ENCODE results near the gene LRPAP1. TPM values are rescaled to one million over a fixed set of nuclear protein-coding genes. Genes with fewer than 3 reads are reported as not detected.

The LRPAP1 gene
- total and polyA plus RNA-seq, 10 of the 15 experiments (the other 5 are each of a cell fraction or from before 2014, with no cell fraction given): 1.0 to 100 (median 51.1) TPM

- no peak for TF ChIP-seq IKZF1 (conservative IDR thresholded peaks at IDR 0.05)
- TF ChIP-seq RFX5 (IDR thresholded peaks at IDR 0.05; ENCODE audit: low read depth, low read length): no peak
- no peak for TF ChIP-seq BCL11A (IDR thresholded peaks at IDR 0.05; ENCODE audit: low read depth, low read length)
- TF ChIP-seq ZBTB11 (CRISPR knock-in tag; IDR thresholded peaks at IDR 0.05): no peak
- no peak for TF ChIP-seq KAT2A (conservative IDR thresholded peaks at IDR 0.05; ENCODE audit: control insufficient read depth, low read depth, low read length)
- no peak for TF ChIP-seq CREB1 (IDR thresholded peaks at IDR 0.05; ENCODE audit: low read depth)
These were observed 40.4 kb downstream of the LRPAP1 start (continued) for GRCh38 chr4:3491681-3492405.

- no peak overlapping the region for H3K4me3 ChIP-seq
- ChIA-PET POLR2A (no interaction called here), RAD21 (ENCODE audit: unreplicated experiment) (no interaction called here), SMC1A (ENCODE audit: uncharacterized antibody, unreplicated experiment) (no interaction called here), CTCF (interaction anchor here (1.0 kb wide), 1 partner anchor 9 kb away, joined by 3 read pairs; no protein-coding TSS in a partner anchor)
- H3K4me1 ChIP-seq (ENCODE audit: control insufficient read depth, insufficient read depth, low read length): no peaks in the 10 kb centered on the region; the same call in 1 of the 2 replicates
- WGBS (ENCODE audit: insufficient coverage, insufficient replicate concordance, low lambda C conversion rate, missing lambda C conversion rate): 6% methylated on average over 19 of the region's 20 CpGs
- intact Hi-C loops (cut with micrococcal nuclease; ENCODE audit: unreplicated experiment): no loop called here
- no peak overlapping the region for H2AFZ ChIP-seq (ENCODE audit: control insufficient read depth, low read depth, low read length)
- peaks cover 0 to 3% of the 10 kb centered on the region in 2 experiments; a peak in 3 of 4 replicates for H3K27me3 ChIP-seq (replicated peaks in 1 of 2; ENCODE audit: control insufficient read depth in 2 of 2, insufficient read depth in 2 of 2, low read length in 1 of 2)
- DNase-seq (ENCODE audit: low read depth, low spot score) (no peak), FAIRE-seq (no peak), ATAC-seq (peak; percentile 17)
- no peaks in the 10 kb centered on the region for H3K79me2 ChIP-seq (ENCODE audit: control insufficient read depth, insufficient read depth, low read length)
- no peaks in the 10 kb centered on the region for H3K9me3 ChIP-seq (replicated peaks; ENCODE audit: control insufficient read depth, insufficient read depth, low read length)
- no peaks in the 10 kb centered on the region for H3K36me3 ChIP-seq (ENCODE audit: control insufficient read depth in 2 of 2, insufficient read depth in 2 of 2, low read length in 1 of 2)
- H3K27ac ChIP-seq (ENCODE audit: control insufficient read depth, insufficient read depth): no peak overlapping the region
- no TSS peak for BruUV-seq (replicated peaks)
- no peak overlapping the region for H3K9ac ChIP-seq (ENCODE audit: control insufficient read depth, insufficient read depth, low read length)
- no peak overlapping the region for H3K4me2 ChIP-seq (ENCODE audit: control insufficient read depth, insufficient read depth)
- TF ChIP-seq MEF2B (IDR thresholded peaks at IDR 0.05; ENCODE audit: partially characterized antibody, poor library complexity, severe bottlenecking): peak; percentile 76
- 0 out of 4 replicates have a peak, but pooled peaks have one; percentile 12 to 26 for TF ChIP-seq IKZF2 (IDR thresholded peaks at IDR 0.05)
- TF ChIP-seq GABPA (IDR thresholded peaks at IDR 0.05; ENCODE audit: low read depth): no peak
- no peak for TF ChIP-seq PBX3 (IDR thresholded peaks at IDR 0.05; ENCODE audit: insufficient replicate concordance, low read depth, low read length)
- no peak for TF ChIP-seq CHD2 (IDR thresholded peaks at IDR 0.05; ENCODE audit: borderline replicate concordance, low read depth, low read length)
- no peak for TF ChIP-seq TAF1 (IDR thresholded peaks at IDR 0.05; ENCODE audit: borderline replicate concordance, low read depth, low read length)
- TF ChIP-seq RUNX3 (IDR thresholded peaks at IDR 0.05; ENCODE audit: low read length): 0 out of 2 replicates have a peak, but pooled peaks have one; percentile 13
- peak; percentile 43; the same call in 1 of the 2 replicates for TF ChIP-seq DPF2 (IDR thresholded peaks at IDR 0.05)
- peak; percentile 88 for TF ChIP-seq ZNF24 (IDR thresholded peaks at IDR 0.05)
- TF ChIP-seq PAX5 (IDR thresholded peaks at IDR 0.05; ENCODE audit: borderline replicate concordance, low read depth, low read length): peak; percentile 50; the same call in 1 of the 2 replicates
- TF ChIP-seq GATAD2B (conservative IDR thresholded peaks at IDR 0.05; ENCODE audit: low read depth): 0 out of 2 replicates have a peak, but pooled peaks have one; percentile 42
- TF ChIP-seq ATF3 (IDR thresholded peaks at IDR 0.05; ENCODE audit: borderline replicate concordance, extremely low read depth, low read depth, low read length): no peak
- TF ChIP-seq IKZF1 (conservative IDR thresholded peaks at IDR 0.05): peak; percentile 49
- in situ Hi-C loops (cut with MboI): no loop called here
- H4K20me1 ChIP-seq (ENCODE audit: control insufficient read depth, insufficient read depth): no peaks in the 10 kb centered on the region
These were observed 42.7 kb downstream of the LRPAP1 start for GRCh38 chr4:3489451-3489962.

Measured in GM12878 (cell line).